ENCODE measurements around the gene PRKN.

DNA sequence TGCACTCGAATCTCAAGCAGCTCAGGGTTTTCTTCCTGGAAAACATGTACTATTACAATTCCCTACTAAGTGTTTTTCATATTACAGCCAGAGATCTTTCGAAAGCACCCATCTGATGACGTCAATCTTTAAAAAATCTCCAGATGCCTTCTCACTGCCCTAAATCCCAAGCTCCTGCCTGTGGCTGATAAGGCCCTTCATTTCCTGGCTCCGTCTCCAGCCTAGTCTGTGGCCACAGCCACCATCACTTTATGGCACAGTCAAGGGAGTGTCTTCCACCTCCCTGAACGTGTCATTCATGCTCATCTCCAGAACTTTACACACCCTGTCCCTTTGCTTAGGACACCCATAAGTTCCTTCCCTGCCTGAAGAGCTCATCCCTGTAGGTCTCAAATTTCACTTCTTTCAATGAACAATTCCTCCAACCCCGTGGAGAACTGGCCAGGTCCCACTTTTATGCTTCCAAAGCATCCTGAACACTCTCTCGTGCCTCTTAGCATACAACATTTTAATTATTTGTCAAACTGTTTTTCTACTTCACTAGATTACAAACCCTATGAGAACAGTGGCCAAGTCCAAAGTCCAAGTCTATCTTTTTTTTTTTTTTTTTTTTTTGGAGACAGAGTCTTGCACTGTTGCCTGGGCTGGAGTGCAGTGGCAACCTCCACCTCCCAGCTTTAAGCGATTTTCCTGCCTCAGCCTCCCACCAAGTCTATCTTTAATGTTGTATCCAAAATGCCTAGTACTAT lies 1347.6 kb downstream of the PRKN start:
- TF ChIP-seq, protein P1, sequence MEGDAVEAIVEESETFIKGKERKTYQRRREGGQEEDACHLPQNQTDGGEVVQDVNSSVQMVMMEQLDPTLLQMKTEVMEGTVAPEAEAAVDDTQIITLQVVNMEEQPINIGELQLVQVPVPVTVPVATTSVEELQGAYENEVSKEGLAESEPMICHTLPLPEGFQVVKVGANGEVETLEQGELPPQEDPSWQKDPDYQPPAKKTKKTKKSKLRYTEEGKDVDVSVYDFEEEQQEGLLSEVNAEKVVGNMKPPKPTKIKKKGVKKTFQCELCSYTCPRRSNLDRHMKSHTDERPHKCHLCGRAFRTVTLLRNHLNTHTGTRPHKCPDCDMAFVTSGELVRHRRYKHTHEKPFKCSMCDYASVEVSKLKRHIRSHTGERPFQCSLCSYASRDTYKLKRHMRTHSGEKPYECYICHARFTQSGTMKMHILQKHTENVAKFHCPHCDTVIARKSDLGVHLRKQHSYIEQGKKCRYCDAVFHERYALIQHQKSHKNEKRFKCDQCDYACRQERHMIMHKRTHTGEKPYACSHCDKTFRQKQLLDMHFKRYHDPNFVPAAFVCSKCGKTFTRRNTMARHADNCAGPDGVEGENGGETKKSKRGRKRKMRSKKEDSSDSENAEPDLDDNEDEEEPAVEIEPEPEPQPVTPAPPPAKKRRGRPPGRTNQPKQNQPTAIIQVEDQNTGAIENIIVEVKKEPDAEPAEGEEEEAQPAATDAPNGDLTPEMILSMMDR (IDR thresholded peaks at IDR 0.05), result no peak
- TF ChIP-seq POLR2A (IDR thresholded peaks at IDR 0.05) (no peak), EP300 (IDR thresholded peaks at IDR 0.05) (no peak)

All from tibial nerve (tissue), 4 donors.